CD14-positive monocyte (primary cell): ENCODE results near the gene RASAL2. TPM values are rescaled to one million over a fixed set of nuclear protein-coding genes. Genes with fewer than 3 reads are reported as not detected.

Experiments
- DNase-seq, 3 donors: peaks; one replicate each; pipeline ENCODE4 v3.0.0-alpha.2; 2011 to 2022
- H2AFZ ChIP-seq: 2 replicates; pipeline ENCODE4 v1.6.0; 2012; ENCODE audit warnings: mild to moderate bottlenecking, low read depth, low read length, inconsistent platforms; ENCODE audit not compliant: insufficient read depth, poor library complexity, severe bottlenecking
- H3K27ac ChIP-seq, 2 donors: 1 replicate in 1 of 2; 2 replicates in 1 of 2; pipeline ENCODE4 v1.5.1; 2012 to 2013; ENCODE audit warnings: low read length in 2 of 2, control low read depth in 1 of 2, inconsistent platforms in 1 of 2, low read depth in 1 of 2, mild to moderate bottlenecking in 1 of 2
- H3K27me3 ChIP-seq, 2 donors: one replicate each; pipeline versions ENCODE4 v1.6.0 to v1.6.1; 2011 to 2013; ENCODE audit warnings: low read length in 2 of 2; ENCODE audit not compliant: control insufficient read depth in 2 of 2, insufficient read depth in 2 of 2
- H3K36me3 ChIP-seq, 2 donors: replicated peaks in 1 of 2; 1 replicate in 1 of 2; 2 replicates in 1 of 2; pipeline versions ENCODE4 v1.5.1 to v1.6.1; 2012 to 2013; ENCODE audit warnings: low read length in 2 of 2, control low read depth in 1 of 2, inconsistent platforms in 1 of 2, mild to moderate bottlenecking in 1 of 2; ENCODE audit not compliant: insufficient read depth in 2 of 2, control insufficient read depth in 1 of 2
- H3K4me1 ChIP-seq, 2 donors: 1 replicate in 1 of 2; 2 replicates in 1 of 2; pipeline versions ENCODE4 v1.5.1 to v1.6.1; 2012 to 2013; ENCODE audit warnings: low read length in 2 of 2, control low read depth in 1 of 2, inconsistent platforms in 1 of 2, mild to moderate bottlenecking in 1 of 2, moderate library complexity in 1 of 2; ENCODE audit not compliant: insufficient read depth in 2 of 2, control insufficient read depth in 1 of 2
- H3K4me2 ChIP-seq: replicated peaks from 2 replicates; pipeline ENCODE3; 2012; ENCODE audit warnings: low read length, moderate library complexity, mild to moderate bottlenecking; ENCODE audit not compliant: poor library complexity, severe bottlenecking; ENCODE audit errors: extremely low read depth
- H3K4me3 ChIP-seq, 3 experiments: fragments of 200-600 bp in 1 of 3; sonication (generic) in 1 of 3; replicated peaks in 1 of 3; 1 replicate in 2 of 3; 2 replicates in 1 of 3; pipeline ENCODE4 v1.5.1; 2011 to 2013; ENCODE audit warnings: low read length in 3 of 3, mild to moderate bottlenecking in 3 of 3, control low read depth in 2 of 3, low read depth in 2 of 3, inconsistent platforms in 1 of 3, moderate library complexity in 1 of 3
- H3K79me2 ChIP-seq: 2 replicates; pipeline ENCODE4 v1.6.0; 2012; ENCODE audit warnings: mild to moderate bottlenecking, control low read depth, inconsistent platforms, low read length, moderate library complexity; ENCODE audit not compliant: insufficient read depth
- H3K9ac ChIP-seq: 2 replicates; pipeline ENCODE4 v1.6.0; 2017; ENCODE audit warnings: low read length, mild to moderate bottlenecking; ENCODE audit not compliant: insufficient read depth, poor library complexity, severe bottlenecking
- H3K9me3 ChIP-seq, 2 donors: replicated peaks in 1 of 2; 1 replicate in 1 of 2; 2 replicates in 1 of 2; pipeline versions ENCODE4 v1.5.1 to v1.6.1; 2012 to 2013; ENCODE audit warnings: low read length in 2 of 2, control low read depth in 1 of 2; ENCODE audit not compliant: control insufficient read depth in 1 of 2, insufficient read depth in 1 of 2
- H4K20me1 ChIP-seq: 2 replicates; pipeline ENCODE4 v1.6.0; 2012; ENCODE audit warnings: mild to moderate bottlenecking, low read length, control low read depth, moderate library complexity; ENCODE audit not compliant: insufficient read depth
- H3K27ac Mint-ChIP-seq, 7 donors: one replicate each; pipeline ENCODE4 v1.8.0; 2020; ENCODE audit warnings: mild to moderate bottlenecking in 7 of 7, mixed read lengths in 7 of 7, moderate library complexity in 6 of 7, inconsistent platforms in 2 of 7
- H3K27me3 Mint-ChIP-seq, 3 donors: one replicate each; pipeline ENCODE4 v1.8.0; 2021 to 2022; ENCODE audit warnings: low read depth in 3 of 3, mild to moderate bottlenecking in 3 of 3, mixed read lengths in 3 of 3, moderate library complexity in 3 of 3, inconsistent platforms in 1 of 3
- H3K36me3 Mint-ChIP-seq, 2 donors: one replicate each; pipeline ENCODE4 v1.8.0; 2020; ENCODE audit warnings: mixed read lengths in 2 of 2, inconsistent platforms in 1 of 2, mild to moderate bottlenecking in 1 of 2
- H3K4me1 Mint-ChIP-seq: one replicate; pipeline ENCODE4 v1.8.0; 2020; ENCODE audit warnings: mild to moderate bottlenecking, mixed read lengths
- H3K4me3 Mint-ChIP-seq, 2 donors: one replicate each; pipeline ENCODE4 v1.8.0; 2020; ENCODE audit warnings: mild to moderate bottlenecking in 2 of 2, mixed read lengths in 2 of 2, moderate library complexity in 1 of 2
- H3K9me3 Mint-ChIP-seq, 7 donors: one replicate each; pipeline ENCODE4 v1.8.0; 2020 to 2022; ENCODE audit warnings: mixed read lengths in 7 of 7, mild to moderate bottlenecking in 6 of 7, moderate library complexity in 6 of 7, inconsistent platforms in 2 of 7
- WGBS: methylation state at CpG from one replicate; pipeline ENCODE4 v1.1.5; 2013; ENCODE audit warnings: missing lambda C conversion rate; ENCODE audit not compliant: insufficient coverage; 5-methylcytosine and 5-hydroxymethylcytosine counted together
- intact Hi-C, 2 donors: fragments of 100-400 bp; cut with micrococcal nuclease; formaldehyde crosslinking; loops; one replicate each; pipeline versions ENCODE4 v1.15.0 to v1.15.1; 2023
- polyA plus RNA-seq, 3 donors: library from polyadenylated mRNA; depleted of rRNA in 1 of 3; unstranded in 2 of 3; stranded (reverse) in 1 of 3; fragments of 300-500 nt in 2 of 3; fragments of >200 nt in 1 of 3; fragmentation: Illumina TruSeq in 2 of 3; gene quantifications; 1 replicate in 2 of 3; 2 replicates in 1 of 3; pipeline ENCODE4 v1.2.3, GENCODE V29; 2012 to 2021
- small RNA-seq: library from RNA; depleted of rRNA; stranded (forward); fragments of <200 nt; gene quantifications from one replicate; pipeline ENCODE3, GENCODE V24; 2012; ENCODE audit warnings: low read depth; ENCODE audit not compliant: insufficient read length
- TF ChIP-seq, protein P1 (sequence below): fragments of 200-600 bp; IDR thresholded peaks from one replicate; pipeline ENCODE4 v1.8.0; 2022; ENCODE audit warnings: antibody characterized with exemption, mild to moderate bottlenecking

RASAL2 gene
- polyA plus RNA-seq, 3 donors = 0.15 to 1.00 (median 0.63) TPM

DNA sequence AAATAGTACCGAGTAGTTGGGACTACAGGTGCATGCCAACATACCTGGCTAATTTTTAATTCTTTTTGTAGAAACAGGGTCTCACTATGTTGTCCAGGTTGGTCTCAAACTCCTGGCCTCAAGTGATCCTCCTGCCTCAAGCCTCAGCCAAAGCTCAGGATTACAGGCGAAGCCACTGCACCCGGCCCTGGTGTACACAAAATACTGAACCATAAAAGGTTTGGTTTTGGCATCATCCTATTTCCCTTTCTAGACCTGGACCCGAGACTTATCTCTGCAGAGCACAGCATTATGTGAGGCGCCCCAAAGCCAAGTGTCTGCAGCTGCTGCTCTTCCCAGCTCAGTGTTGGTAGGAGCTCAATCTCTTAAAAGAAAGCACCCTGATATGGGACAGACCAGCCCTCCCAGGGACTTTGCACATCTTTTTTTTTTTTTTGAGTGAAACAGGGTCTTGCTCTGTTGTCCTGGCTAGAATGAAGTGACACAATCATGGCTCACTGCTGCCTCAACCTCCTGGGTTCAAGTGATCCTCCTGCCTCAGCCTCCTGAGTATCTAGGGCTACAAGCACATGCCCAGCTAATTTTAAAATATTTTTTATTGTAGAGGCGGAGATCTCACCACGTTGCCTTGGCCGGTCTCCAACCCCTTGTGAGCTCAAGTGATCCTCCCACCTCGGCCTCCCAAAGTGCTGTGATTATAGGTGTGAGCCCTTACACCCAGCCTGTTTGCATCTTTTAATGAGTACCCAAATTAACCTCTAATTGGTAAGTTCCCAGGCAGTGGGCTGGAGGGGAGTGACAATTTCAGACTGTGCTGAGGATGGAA lies 439.4 kb downstream of the RASAL2 start:
- H3K36me3 Mint-ChIP-seq = no peaks in the 10 kb centered on the region
- no peak overlapping the region for H3K27ac ChIP-seq
- 100% methylated on average over 4 of the region's 9 CpGs for WGBS
- no peaks in the 10 kb centered on the region for H3K36me3 ChIP-seq
- no peak overlapping the region for H2AFZ ChIP-seq
- no peak for DNase-seq
- H3K4me1 Mint-ChIP-seq = peaks cover 8% of the 10 kb centered on the region
- H3K27ac Mint-ChIP-seq = no peak overlapping the region
- peaks cover 0 to 3% (median 0%) of the 10 kb centered on the region in 3 donors for H3K27me3 Mint-ChIP-seq
- intact Hi-C loops = loop anchor here in 1 of 2 donors (5.0 to 10.0 kb wide), 2 partner anchors 469 to 841 kb away; no protein-coding TSS in a partner anchor
- peaks cover 0 to 3% of the 10 kb centered on the region in 2 donors for H3K4me1 ChIP-seq
- no peaks in the 10 kb centered on the region for H3K79me2 ChIP-seq
- H4K20me1 ChIP-seq = no peaks in the 10 kb centered on the region
- no peaks in the 10 kb centered on the region for H3K27me3 ChIP-seq
- no peak overlapping the region for H3K4me3 Mint-ChIP-seq
- no peaks in the 10 kb centered on the region for H3K9me3 ChIP-seq
- no peak overlapping the region for H3K9ac ChIP-seq
- no peak overlapping the region for H3K4me2 ChIP-seq
- H3K9me3 Mint-ChIP-seq = peaks cover 0 to 2% (median 0%) of the 10 kb centered on the region in 7 donors
- TF ChIP-seq, protein P1, sequence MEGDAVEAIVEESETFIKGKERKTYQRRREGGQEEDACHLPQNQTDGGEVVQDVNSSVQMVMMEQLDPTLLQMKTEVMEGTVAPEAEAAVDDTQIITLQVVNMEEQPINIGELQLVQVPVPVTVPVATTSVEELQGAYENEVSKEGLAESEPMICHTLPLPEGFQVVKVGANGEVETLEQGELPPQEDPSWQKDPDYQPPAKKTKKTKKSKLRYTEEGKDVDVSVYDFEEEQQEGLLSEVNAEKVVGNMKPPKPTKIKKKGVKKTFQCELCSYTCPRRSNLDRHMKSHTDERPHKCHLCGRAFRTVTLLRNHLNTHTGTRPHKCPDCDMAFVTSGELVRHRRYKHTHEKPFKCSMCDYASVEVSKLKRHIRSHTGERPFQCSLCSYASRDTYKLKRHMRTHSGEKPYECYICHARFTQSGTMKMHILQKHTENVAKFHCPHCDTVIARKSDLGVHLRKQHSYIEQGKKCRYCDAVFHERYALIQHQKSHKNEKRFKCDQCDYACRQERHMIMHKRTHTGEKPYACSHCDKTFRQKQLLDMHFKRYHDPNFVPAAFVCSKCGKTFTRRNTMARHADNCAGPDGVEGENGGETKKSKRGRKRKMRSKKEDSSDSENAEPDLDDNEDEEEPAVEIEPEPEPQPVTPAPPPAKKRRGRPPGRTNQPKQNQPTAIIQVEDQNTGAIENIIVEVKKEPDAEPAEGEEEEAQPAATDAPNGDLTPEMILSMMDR = no peak
- no peak overlapping the region for H3K4me3 ChIP-seq

Small RNA genes lying within 50 kb of the gene (small RNA-seq; reads per million reads assigned to genes)
- gene RF00017 = not detected

Other genes with a start within 250 kb of the RASAL2 start
- gene SEC16B, start 124.0 kb upstream of the RASAL2 start, polyA plus RNA-seq = 1 to 10 TPM in 1 of 3 donors, under 1 TPM in 1, not detected in 1; 0.10 to 2.0 TPM